OCI-LY3 (cell line): ENCODE results near the gene GNAZ.

Source experiments
- H2AFZ ChIP-seq: fragments of 200-600, 300-600 bp; shearing (Covaris generic); 2 replicates; pipeline ENCODE4 v1.6.0; 2014; ENCODE audit warnings: antibody characterized with exemption, low read depth, low read length
- H3K27ac ChIP-seq: fragments of 200-600, 300-600 bp; sonication (generic); 2 replicates; pipeline ENCODE4 v1.5.1; 2014; ENCODE audit warnings: mild to moderate bottlenecking, low read length, moderate library complexity, mixed read lengths
- H3K27me3 ChIP-seq: fragments of 200-600, 300-600 bp; sonication (generic); 2 replicates; pipeline ENCODE4 v1.6.1; 2014; ENCODE audit warnings: low read depth, low read length, mixed read lengths
- H3K36me3 ChIP-seq: fragments of 200-600, 300-600 bp; sonication (generic); replicated peaks from 2 replicates; pipeline ENCODE3; 2014; ENCODE audit warnings: low read depth, low read length, mixed read lengths
- H3K4me1 ChIP-seq: fragments of 300-600, 200-600 bp; sonication (generic); 2 replicates; pipeline ENCODE4 v1.6.1; 2014; ENCODE audit warnings: low read length, mixed read lengths
- H3K4me2 ChIP-seq: fragments of 200-600, 300-600 bp; sonication (generic); 2 replicates; pipeline ENCODE4 v1.6.1; 2014; ENCODE audit warnings: low read length, mixed read lengths
- H3K4me3 ChIP-seq: fragments of 300-600, 200-600 bp; sonication (generic); 2 replicates; pipeline ENCODE4 v1.5.1; 2014; ENCODE audit warnings: antibody characterized with exemption, mild to moderate bottlenecking, low read length, moderate library complexity
- H3K79me2 ChIP-seq: fragments of 300-600, 200-600 bp; shearing (Covaris generic); 2 replicates; pipeline ENCODE4 v1.6.1; 2014; ENCODE audit warnings: mild to moderate bottlenecking, low read length, mixed read lengths
- H3K9ac ChIP-seq: fragments of 300-600, 200-600 bp; shearing (Covaris generic); 2 replicates; pipeline ENCODE4 v1.6.0; 2014; ENCODE audit warnings: mild to moderate bottlenecking, low read length, moderate library complexity
- H3K9me3 ChIP-seq: fragments of 200-600, 300-600 bp; shearing (Covaris generic); 2 replicates; pipeline ENCODE4 v1.6.1; 2014; ENCODE audit warnings: low read length, mixed read lengths; ENCODE audit not compliant: insufficient read depth
- H4K20me1 ChIP-seq: fragments of 200-600, 300-600 bp; sonication (generic); 2 replicates; pipeline ENCODE4 v1.6.1; 2016; ENCODE audit warnings: low read length, mixed read lengths; ENCODE audit not compliant: insufficient read depth
- EZH2phosphoT487 ChIP-seq: fragments of 200-600 bp; shearing (Covaris generic); IDR thresholded peaks from 2 replicates; pipeline ENCODE4 v1.6.1; 2018; ENCODE audit warnings: antibody characterized with exemption, mixed run types, low read depth
- TF ChIP-seq, protein P1 (sequence below): fragments of 200-600, 300-600 bp; sonication (generic); IDR thresholded peaks from 2 replicates; pipeline ENCODE4 v1.5.1; 2014; ENCODE audit warnings: antibody characterized with exemption, low read length, low read depth

GNAZ gene

DNA sequence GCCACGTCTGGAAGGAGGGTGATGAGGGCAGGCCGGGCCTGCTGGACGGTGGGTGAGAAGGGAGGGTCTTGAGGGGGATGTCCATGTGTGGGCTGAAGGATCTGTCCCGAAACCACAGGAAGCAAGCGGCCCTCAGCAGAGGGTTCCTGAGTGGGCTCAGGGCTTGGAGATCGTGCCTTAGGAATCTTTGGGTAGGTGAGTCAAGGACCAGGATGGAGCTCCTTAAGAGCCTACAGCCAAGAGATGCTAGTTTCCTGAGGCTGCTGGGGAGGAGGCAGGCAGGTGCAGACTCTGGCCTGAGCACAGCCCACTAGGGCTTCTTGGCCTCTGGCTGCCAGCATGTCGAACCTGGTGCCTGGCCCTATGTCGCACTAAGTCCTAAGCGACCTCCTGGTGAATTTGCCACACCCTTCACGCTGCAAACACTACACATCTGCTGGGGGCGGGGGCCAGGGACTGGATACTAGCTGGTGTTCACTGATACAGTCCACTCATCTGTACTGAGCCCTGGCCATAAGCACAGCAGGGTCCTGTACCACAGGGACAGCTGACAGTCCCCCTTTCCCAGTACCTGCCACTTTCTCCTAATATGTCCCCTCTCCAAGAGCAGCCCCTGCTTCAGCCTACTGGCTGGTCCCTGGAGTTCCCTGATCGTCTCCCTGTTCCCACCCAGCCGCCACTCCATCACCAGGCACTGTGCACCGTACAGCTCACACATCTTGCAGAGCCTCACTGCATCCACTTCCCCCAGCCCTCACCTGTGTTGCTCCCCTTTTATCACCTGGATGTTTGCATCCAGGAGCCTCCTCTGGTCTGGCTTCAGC lies 19.5 kb downstream of the GNAZ start:
- Histone ChIP-seq H3K4me2 (no peak overlapping the region), H2AFZ (no peak overlapping the region), H3K4me1 (peaks cover 24% of the 10 kb centered on the region), H3K27ac (no peak overlapping the region), H3K36me3 (peaks cover 19% of the 10 kb centered on the region), H3K9me3 (no peaks in the 10 kb centered on the region), H3K9ac (no peak overlapping the region), H3K79me2 (peaks cover 94% of the 10 kb centered on the region), H3K4me3 (no peak overlapping the region), H3K27me3 (no peaks in the 10 kb centered on the region), H4K20me1 (peaks cover 95% of the 10 kb centered on the region)
- TF ChIP-seq EZH2phosphoT487 = no peak
- TF ChIP-seq, protein P1, sequence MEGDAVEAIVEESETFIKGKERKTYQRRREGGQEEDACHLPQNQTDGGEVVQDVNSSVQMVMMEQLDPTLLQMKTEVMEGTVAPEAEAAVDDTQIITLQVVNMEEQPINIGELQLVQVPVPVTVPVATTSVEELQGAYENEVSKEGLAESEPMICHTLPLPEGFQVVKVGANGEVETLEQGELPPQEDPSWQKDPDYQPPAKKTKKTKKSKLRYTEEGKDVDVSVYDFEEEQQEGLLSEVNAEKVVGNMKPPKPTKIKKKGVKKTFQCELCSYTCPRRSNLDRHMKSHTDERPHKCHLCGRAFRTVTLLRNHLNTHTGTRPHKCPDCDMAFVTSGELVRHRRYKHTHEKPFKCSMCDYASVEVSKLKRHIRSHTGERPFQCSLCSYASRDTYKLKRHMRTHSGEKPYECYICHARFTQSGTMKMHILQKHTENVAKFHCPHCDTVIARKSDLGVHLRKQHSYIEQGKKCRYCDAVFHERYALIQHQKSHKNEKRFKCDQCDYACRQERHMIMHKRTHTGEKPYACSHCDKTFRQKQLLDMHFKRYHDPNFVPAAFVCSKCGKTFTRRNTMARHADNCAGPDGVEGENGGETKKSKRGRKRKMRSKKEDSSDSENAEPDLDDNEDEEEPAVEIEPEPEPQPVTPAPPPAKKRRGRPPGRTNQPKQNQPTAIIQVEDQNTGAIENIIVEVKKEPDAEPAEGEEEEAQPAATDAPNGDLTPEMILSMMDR = no peak

DNA sequence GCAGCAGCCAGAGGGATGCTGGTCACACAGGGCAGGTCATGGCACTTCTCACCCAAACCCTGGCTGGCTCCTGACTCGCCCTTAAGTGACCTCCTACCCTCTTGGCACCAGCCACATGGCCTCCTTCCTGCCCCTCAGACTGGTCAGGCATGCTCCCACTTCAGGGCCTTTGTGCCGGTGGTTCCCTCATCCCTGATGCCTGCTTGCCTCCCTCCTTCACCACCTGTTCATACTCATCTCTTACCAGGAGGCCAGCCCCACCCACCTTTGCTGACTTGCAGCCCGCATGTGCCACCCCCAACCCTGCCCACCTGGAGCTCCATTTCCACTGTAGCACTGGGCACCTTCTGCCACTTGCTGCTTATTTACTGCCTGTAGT lies 20.1 kb downstream of the GNAZ start:
- Histone ChIP-seq H3K27ac (no peak overlapping the region), H3K9me3 (no peaks in the 10 kb centered on the region), H4K20me1 (peaks cover 94% of the 10 kb centered on the region), H3K4me3 (no peak overlapping the region), H3K4me2 (no peak overlapping the region), H2AFZ (no peak overlapping the region), H3K27me3 (no peaks in the 10 kb centered on the region), H3K9ac (no peak overlapping the region), H3K4me1 (peaks cover 24% of the 10 kb centered on the region), H3K36me3 (peaks cover 22% of the 10 kb centered on the region), H3K79me2 (peaks cover 93% of the 10 kb centered on the region)
- TF ChIP-seq, protein P1 = no peak

- H3K27me3 ChIP-seq = no peaks in the 10 kb centered on the region
- peaks cover 87% of the 10 kb centered on the region for H4K20me1 ChIP-seq
- TF ChIP-seq, protein P1 = no peak
- no peak for TF ChIP-seq EZH2phosphoT487
- peaks cover 90% of the 10 kb centered on the region for H3K79me2 ChIP-seq
- no peaks in the 10 kb centered on the region for H3K9me3 ChIP-seq
- H3K36me3 ChIP-seq = peaks cover 23% of the 10 kb centered on the region
- H3K4me2 ChIP-seq = no peak overlapping the region
- H3K4me1 ChIP-seq = peaks cover 17% of the 10 kb centered on the region
- H3K27ac ChIP-seq = no peak overlapping the region
- H3K9ac ChIP-seq = no peak overlapping the region
- H3K4me3 ChIP-seq = no peak overlapping the region
- no peak overlapping the region for H2AFZ ChIP-seq
Measured at GRCh38 chr22:23091760-23092159, 21.4 kb downstream of the GNAZ start.

DNA sequence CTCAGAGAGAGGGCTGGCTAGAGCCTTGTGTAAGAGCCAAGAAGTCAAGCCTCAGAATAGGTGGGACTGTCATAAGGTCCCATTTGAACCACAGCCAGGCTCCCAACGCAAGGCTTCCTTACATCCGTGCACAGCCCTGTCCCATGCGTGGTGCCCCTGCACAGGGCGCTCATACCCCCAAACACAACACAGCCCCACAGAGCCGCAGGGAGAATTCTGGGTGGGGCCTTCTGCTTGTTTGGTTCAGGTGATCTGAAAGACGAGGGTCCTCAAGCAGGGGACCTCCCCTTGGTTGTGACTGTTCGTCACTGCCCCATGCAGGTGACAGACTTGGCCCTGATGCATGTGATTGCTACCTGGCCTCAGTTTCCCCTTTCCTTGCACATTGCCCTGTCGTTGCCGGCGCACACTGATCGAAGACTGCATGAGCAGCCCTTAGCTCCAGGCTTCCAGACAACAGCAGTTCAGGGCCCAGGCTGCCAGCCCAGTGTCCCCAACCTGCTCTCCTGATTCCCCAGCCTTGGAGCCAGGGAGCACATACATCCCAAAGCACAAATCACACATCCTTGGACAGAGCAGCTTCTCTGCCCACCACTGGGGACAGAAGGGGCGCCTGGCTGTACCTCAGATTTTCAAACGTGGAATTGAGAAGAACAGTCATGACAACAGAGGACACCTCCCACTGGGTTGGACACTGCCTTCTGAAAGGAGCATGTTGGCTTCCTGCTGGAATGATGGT lies 22.1 kb downstream of the GNAZ start:
- no peak overlapping the region for H3K27ac ChIP-seq
- no peak overlapping the region for H3K4me2 ChIP-seq
- peaks cover 25% of the 10 kb centered on the region for H3K36me3 ChIP-seq
- H3K9me3 ChIP-seq = no peaks in the 10 kb centered on the region
- no peaks in the 10 kb centered on the region for H3K27me3 ChIP-seq
- peaks cover 11% of the 10 kb centered on the region for H3K4me1 ChIP-seq
- H3K9ac ChIP-seq = no peak overlapping the region
- H4K20me1 ChIP-seq = peaks cover 89% of the 10 kb centered on the region
- TF ChIP-seq, protein P1 = no peak
- TF ChIP-seq EZH2phosphoT487 = no peak
- H3K4me3 ChIP-seq = no peak overlapping the region
- no peak overlapping the region for H2AFZ ChIP-seq
- peaks cover 90% of the 10 kb centered on the region for H3K79me2 ChIP-seq
